ENCODE data around the gene PSMG3.

DNA sequence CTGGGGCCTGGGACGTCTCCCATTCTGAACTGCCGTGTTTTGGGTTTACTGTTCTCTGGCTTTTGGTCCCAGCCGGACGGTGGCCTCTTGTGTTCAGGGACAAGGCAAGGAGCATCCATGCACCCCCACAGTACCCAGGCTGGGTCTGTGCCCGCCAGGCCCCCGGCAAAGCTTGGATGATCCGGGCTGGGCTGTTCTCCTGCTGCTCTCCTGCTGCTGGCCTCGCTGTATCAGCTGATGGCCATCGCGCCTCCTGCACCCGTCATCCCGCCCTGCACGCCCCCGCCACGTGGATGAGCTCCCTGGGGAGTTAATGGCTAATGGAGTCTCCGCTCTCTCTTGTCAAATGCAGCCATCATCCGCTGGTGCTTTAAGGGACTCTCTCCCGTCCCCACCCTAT, 14.9 kb upstream of the PSMG3 start:
- TF ChIP-seq EZH2 (IDR thresholded peaks at IDR 0.05) (no peak), POLR2AphosphoS5 (IDR thresholded peaks at IDR 0.05; ENCODE audit: borderline replicate concordance, low read depth, low read length) (no peak), FOXP2 (optimal IDR thresholded peaks at IDR 0.05; ENCODE audit: control extremely low read depth, extremely low read length, insufficient read depth) (no peak)

Measured in SK-N-MC (cell line).